ENCODE measurements around the gene METTL17.
"Not testable (repeated sequence)": the region's sequence is repeated elsewhere in the genome, so short reads cannot be mapped to it uniquely, and the experiment has no call there.

METTL17 gene

DNA sequence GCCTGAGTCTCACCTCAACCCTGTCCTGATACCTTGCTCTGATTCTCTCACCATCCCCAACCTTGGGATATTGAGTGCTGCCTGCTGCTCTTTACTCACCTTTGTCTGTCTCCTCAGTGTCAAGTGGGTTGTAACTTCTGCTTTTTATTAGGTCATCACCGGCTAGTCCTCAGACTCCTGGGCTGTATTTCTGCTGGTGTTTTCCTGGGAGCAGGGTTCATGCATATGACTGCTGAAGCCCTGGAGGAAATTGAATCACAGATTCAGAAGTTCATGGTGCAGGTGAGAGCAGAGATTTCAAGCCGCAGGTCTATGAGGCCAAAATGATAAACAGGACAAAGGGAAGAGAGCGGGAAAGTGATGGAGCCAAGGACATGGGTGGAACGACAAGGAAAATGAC, 9.8 kb downstream of the METTL17 start:
- TF ChIP-seq, protein P1, sequence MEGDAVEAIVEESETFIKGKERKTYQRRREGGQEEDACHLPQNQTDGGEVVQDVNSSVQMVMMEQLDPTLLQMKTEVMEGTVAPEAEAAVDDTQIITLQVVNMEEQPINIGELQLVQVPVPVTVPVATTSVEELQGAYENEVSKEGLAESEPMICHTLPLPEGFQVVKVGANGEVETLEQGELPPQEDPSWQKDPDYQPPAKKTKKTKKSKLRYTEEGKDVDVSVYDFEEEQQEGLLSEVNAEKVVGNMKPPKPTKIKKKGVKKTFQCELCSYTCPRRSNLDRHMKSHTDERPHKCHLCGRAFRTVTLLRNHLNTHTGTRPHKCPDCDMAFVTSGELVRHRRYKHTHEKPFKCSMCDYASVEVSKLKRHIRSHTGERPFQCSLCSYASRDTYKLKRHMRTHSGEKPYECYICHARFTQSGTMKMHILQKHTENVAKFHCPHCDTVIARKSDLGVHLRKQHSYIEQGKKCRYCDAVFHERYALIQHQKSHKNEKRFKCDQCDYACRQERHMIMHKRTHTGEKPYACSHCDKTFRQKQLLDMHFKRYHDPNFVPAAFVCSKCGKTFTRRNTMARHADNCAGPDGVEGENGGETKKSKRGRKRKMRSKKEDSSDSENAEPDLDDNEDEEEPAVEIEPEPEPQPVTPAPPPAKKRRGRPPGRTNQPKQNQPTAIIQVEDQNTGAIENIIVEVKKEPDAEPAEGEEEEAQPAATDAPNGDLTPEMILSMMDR (IDR thresholded peaks at IDR 0.05; ENCODE audit: low read depth, low read length) = no peak
- Histone ChIP-seq H3K27me3 (ENCODE audit: insufficient read depth, low read depth, severe bottlenecking) (no peaks in the 10 kb centered on the region), H3K4me3 (ENCODE audit: low read depth, low read length) (no peak overlapping the region), H3K9me3 (ENCODE audit: severe bottlenecking) (no peaks in the 10 kb centered on the region), H3K27ac (no peak overlapping the region), H3K36me3 (peaks cover 27% of the 10 kb centered on the region)
- no peak for DNase-seq

GRCh38 chr14:21001218-21001617, 11.4 kb downstream of the METTL17 start:
- TF ChIP-seq, protein P1 (IDR thresholded peaks at IDR 0.05; ENCODE audit: low read depth, low read length) = no peak
- Histone ChIP-seq H3K27me3 (ENCODE audit: insufficient read depth, low read depth, severe bottlenecking) (no peaks in the 10 kb centered on the region), H3K27ac (no peak overlapping the region), H3K9me3 (ENCODE audit: severe bottlenecking) (no peaks in the 10 kb centered on the region), H3K4me3 (ENCODE audit: low read depth, low read length) (no peak overlapping the region), H3K36me3 (peaks cover 11% of the 10 kb centered on the region)
- DNase-seq = no peak

DNA sequence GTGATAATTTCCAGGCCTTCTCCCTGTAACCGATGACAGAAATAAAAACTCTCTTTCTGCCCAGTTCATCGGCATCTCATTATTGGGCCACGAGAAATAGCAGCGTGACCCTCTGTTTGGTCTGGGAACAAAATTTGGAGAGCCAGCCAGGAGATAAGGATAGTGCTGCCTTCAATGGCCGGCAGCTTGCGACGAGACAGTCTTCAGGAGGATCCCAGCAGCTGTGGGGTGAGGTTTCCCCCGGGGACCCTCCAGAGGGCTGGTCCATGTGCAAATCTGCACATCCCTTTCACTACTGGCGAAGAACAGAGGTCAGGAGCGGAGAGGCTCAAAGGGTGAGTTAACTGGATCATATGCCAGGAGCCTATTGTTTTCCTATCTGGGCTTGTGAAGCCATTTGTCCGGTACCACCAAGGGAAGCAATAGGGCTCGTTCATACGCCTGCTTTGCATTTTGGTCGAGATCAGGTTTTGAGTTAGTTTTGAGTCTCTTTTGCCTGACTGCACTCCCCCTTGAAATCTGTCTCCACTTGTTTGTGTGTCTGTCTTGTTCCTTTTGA, 14.1 kb downstream of the METTL17 start:
- TF ChIP-seq, protein P1 (IDR thresholded peaks at IDR 0.05; ENCODE audit: low read depth, low read length) = no peak
- DNase-seq = no peak
- Histone ChIP-seq H3K27ac (no peak overlapping the region), H3K36me3 (no peaks in the 10 kb centered on the region), H3K4me3 (ENCODE audit: low read depth, low read length) (no peak overlapping the region), H3K27me3 (ENCODE audit: insufficient read depth, low read depth, severe bottlenecking) (no peaks in the 10 kb centered on the region), H3K9me3 (ENCODE audit: severe bottlenecking) (no peaks in the 10 kb centered on the region)

- not testable (repeated sequence) for H3K36me3 ChIP-seq; H3K4me3 ChIP-seq (ENCODE audit: low read depth, low read length); DNase-seq; H3K27ac ChIP-seq; H3K9me3 ChIP-seq (ENCODE audit: severe bottlenecking); H3K27me3 ChIP-seq (ENCODE audit: insufficient read depth, low read depth, severe bottlenecking)
Measured at GRCh38 chr14:21009721-21010120, 19.9 kb downstream of the METTL17 start.

- Histone ChIP-seq H3K4me3 (ENCODE audit: low read depth, low read length) (no peak overlapping the region), H3K27me3 (ENCODE audit: insufficient read depth, low read depth, severe bottlenecking) (no peaks in the 10 kb centered on the region), H3K27ac (no peak overlapping the region), H3K9me3 (ENCODE audit: severe bottlenecking) (no peaks in the 10 kb centered on the region), H3K36me3 (no peaks in the 10 kb centered on the region)
- no peak for DNase-seq
- TF ChIP-seq, protein P1 (IDR thresholded peaks at IDR 0.05; ENCODE audit: low read depth, low read length) = no peak
Measured at GRCh38 chr14:21011136-21011535, 21.4 kb downstream of the METTL17 start.

DNA sequence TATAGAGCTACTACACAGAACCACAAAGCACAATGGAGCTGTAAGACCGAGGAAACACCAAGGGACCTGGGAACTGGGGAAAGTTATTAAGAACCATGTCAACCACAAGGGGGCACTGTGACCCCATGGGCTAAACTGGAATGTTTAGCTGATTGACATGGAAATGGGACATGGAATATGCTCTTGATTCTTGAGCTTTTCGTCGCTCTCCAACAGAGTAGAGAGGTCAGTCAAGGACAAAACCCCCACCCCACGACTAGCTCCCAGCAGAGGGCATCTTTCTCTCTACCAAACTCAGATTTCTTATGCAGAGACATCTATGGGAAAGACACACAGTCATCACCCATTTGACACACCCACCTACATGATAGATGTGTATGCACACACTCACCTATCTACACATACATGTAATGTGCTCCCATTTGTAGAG, 25.0 kb downstream of the METTL17 start:
- H3K27me3 ChIP-seq (ENCODE audit: insufficient read depth, low read depth, severe bottlenecking) = no peaks in the 10 kb centered on the region
- H3K27ac ChIP-seq = no peak overlapping the region
- no peak overlapping the region for H3K4me3 ChIP-seq (ENCODE audit: low read depth, low read length)
- H3K9me3 ChIP-seq (ENCODE audit: severe bottlenecking) = no peaks in the 10 kb centered on the region
- DNase-seq = peak; percentile 87
- H3K36me3 ChIP-seq = no peaks in the 10 kb centered on the region; the same call in 1 of the 2 replicates
- TF ChIP-seq, protein P1 (IDR thresholded peaks at IDR 0.05; ENCODE audit: low read depth, low read length) = peak; percentile 81
